ENCODE results near the gene AKAP14. TPM values are rescaled to one million over a fixed set of nuclear protein-coding genes. Genes with fewer than 3 reads are reported as not detected.

The AKAP14 gene
- polyA plus RNA-seq (2013), result not detected

DNA sequence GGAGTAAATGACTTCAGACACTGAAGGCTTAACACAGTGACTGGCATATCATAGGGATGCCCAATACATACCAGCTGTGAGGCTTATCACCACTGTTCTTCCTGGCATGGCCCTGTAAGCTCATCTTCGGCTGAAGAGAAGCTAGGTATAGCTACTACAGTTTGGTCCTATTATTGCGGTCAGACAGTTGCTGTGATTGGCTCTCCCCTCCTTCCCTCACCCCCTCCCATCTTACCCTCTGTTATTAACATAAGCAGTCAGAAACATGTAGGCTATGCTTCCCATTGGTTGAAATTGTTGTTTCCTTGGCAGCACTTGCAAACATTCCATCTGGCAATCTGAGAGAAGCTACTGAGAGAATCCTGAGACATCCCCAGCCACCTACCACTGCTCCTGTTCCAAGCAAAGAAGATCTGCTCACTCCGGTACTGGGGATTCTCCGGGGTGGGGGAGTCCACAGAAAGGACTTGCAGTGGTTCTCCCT is at the start of gene AKAP14:
TSS of gene AKAP14 (plus strand) at position 51 of the 484 bp plus-strand sequence. CDS start 7,331 bp downstream, outside the sequence.
- Histone ChIP-seq H3K27ac (ENCODE audit: insufficient read depth in 1 of 2, low read depth in 1 of 2, low read length in 2 of 2, poor library complexity in 1 of 2, severe bottlenecking in 2 of 2) (no peak within 1 kb of the TSS), H3K36me3 (ENCODE audit: control insufficient read depth in 4 of 4, insufficient read depth in 4 of 4, low read length in 3 of 4) (no peaks in the 10 kb centered on the region), H3K4me1 (ENCODE audit: control extremely low read depth in 1 of 4, control insufficient read depth in 4 of 4, insufficient read depth in 4 of 4, low read length in 3 of 4) (peaks cover 0 to 3% (median 0%) of the 10 kb centered on the region in 4 experiments), H3K27me3 (replicated peaks in 2 of 5; ENCODE audit: control insufficient read depth in 4 of 5, insufficient read depth in 5 of 5, low read length in 4 of 5) (no peaks in the 10 kb centered on the region), H3K4me3 (ENCODE audit: control insufficient read depth in 1 of 7, extremely low read depth in 1 of 7, insufficient read depth in 4 of 7, low read depth in 2 of 7, low read length in 6 of 7) (no peak within 1 kb of the TSS), H3K9me3 (ENCODE audit: control extremely low read depth in 1 of 5, control insufficient read depth in 4 of 5, insufficient read depth in 2 of 5, low read depth in 1 of 5, low read length in 4 of 5) (no peaks in the 10 kb centered on the region)
- ChIA-PET CTCF (interaction anchor here (1.3 kb wide), 1 partner anchor 13 kb away, joined by 4 read pairs; no protein-coding TSS in a partner anchor), POLR2A (no interaction called here)
- WGBS (ENCODE audit: insufficient coverage), result 100% methylated on average over 1 of the region's 4 CpGs
- no peak for DNase-seq

GRCh38 chrX:119852382-119853353 is 43.0 kb upstream of the AKAP14 start, which contains the start of gene UPF3B:
Gene UPF3B (minus strand): TSS chrX:119852963. CDS start chrX:119852928, 35 bp downstream.
- Histone ChIP-seq H3K27me3 (replicated peaks in 2 of 5; ENCODE audit: control insufficient read depth in 4 of 5, insufficient read depth in 5 of 5, low read length in 4 of 5) (peaks cover 0 to 10% (median 0%) of the 10 kb centered on the region in 5 experiments), H3K27ac (ENCODE audit: insufficient read depth in 1 of 2, low read depth in 1 of 2, low read length in 2 of 2, poor library complexity in 1 of 2, severe bottlenecking in 2 of 2) (peak within 1 kb of the TSS; percentile 91 to 92), H3K4me1 (ENCODE audit: control extremely low read depth in 1 of 4, control insufficient read depth in 4 of 4, insufficient read depth in 4 of 4, low read length in 3 of 4) (peaks cover 4 to 11% (median 5%) of the 10 kb centered on the region in 4 experiments), H3K9me3 (ENCODE audit: control extremely low read depth in 1 of 5, control insufficient read depth in 4 of 5, insufficient read depth in 2 of 5, low read depth in 1 of 5, low read length in 4 of 5) (no peaks in the 10 kb centered on the region), H3K36me3 (ENCODE audit: control insufficient read depth in 4 of 4, insufficient read depth in 4 of 4, low read length in 3 of 4) (peaks cover 0 to 8% (median 2%) of the 10 kb centered on the region in 4 experiments), H3K4me3 (ENCODE audit: control insufficient read depth in 1 of 7, extremely low read depth in 1 of 7, insufficient read depth in 4 of 7, low read depth in 2 of 7, low read length in 6 of 7) (peak within 1 kb of the TSS; percentile 72 to 91 (median 88))
- 37% methylated on average over 47 of the region's 54 CpGs for WGBS (ENCODE audit: insufficient coverage)
- ChIA-PET CTCF (no interaction called here), POLR2A (interaction anchor here (0.7 to 2.2 kb wide), 4 partner anchors 14 to 61 kb away, joined by 3 to 5 read pairs (median 4); partner anchors contain the start of genes NDUFA1, RNF113A and RPL39)
- DNase-seq, result peak; percentile 97 to 98 (median 98)

DNA sequence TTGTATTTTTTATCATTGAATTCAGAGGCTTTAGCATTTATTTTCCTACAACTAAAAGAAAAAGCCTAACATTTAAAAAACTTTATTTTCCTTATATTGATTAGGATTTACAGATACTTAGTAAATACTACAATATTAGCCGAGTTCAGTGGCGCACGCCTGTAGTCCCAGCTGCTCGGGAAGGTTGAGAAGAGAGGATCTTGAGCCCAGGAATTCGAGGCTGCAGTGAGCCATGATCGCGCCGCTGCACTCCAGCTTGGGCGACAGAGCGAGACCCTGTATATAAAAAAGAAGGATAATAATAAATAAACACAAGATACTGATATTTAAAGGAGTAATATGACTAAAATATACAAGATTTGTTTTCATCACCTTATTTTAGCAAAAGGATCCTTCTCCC is 42.2 kb upstream of the AKAP14 start:
- H3K27ac ChIP-seq (ENCODE audit: insufficient read depth in 1 of 2, low read depth in 1 of 2, low read length in 2 of 2, poor library complexity in 1 of 2, severe bottlenecking in 2 of 2), result peak overlapping the region; percentile 23 to 92
- no peaks in the 10 kb centered on the region for H3K9me3 ChIP-seq (ENCODE audit: control extremely low read depth in 1 of 5, control insufficient read depth in 4 of 5, insufficient read depth in 2 of 5, low read depth in 1 of 5, low read length in 4 of 5)
- peaks cover 0 to 8% (median 2%) of the 10 kb centered on the region in 4 experiments for H3K36me3 ChIP-seq (ENCODE audit: control insufficient read depth in 4 of 4, insufficient read depth in 4 of 4, low read length in 3 of 4)
- DNase-seq, result no peak
- no CpG with 5 or more reads among the region's 10 CpGs for WGBS (ENCODE audit: insufficient coverage)
- POLR2A ChIA-PET, result interaction anchor here (0.7 to 2.2 kb wide), 4 partner anchors 13 to 62 kb away, joined by 3 to 5 read pairs (median 4); partner anchors contain the start of genes NDUFA1, RNF113A and RPL39
- H3K4me3 ChIP-seq (ENCODE audit: control insufficient read depth in 1 of 7, extremely low read depth in 1 of 7, insufficient read depth in 4 of 7, low read depth in 2 of 7, low read length in 6 of 7), result peak overlapping the region in 4 of 7 experiments; percentile 25 to 81 (median 50)
- H3K4me1 ChIP-seq (ENCODE audit: control extremely low read depth in 1 of 4, control insufficient read depth in 4 of 4, insufficient read depth in 4 of 4, low read length in 3 of 4), result peaks cover 4 to 11% (median 5%) of the 10 kb centered on the region in 4 experiments
- peaks cover 0 to 10% (median 0%) of the 10 kb centered on the region in 5 experiments for H3K27me3 ChIP-seq (replicated peaks in 2 of 5; ENCODE audit: control insufficient read depth in 4 of 5, insufficient read depth in 5 of 5, low read length in 4 of 5)
- CTCF ChIA-PET, result no interaction called here

GRCh38 chrX:119870626-119871131 is 25.0 kb upstream of the AKAP14 start:
- peaks cover 0 to 5% (median 0%) of the 10 kb centered on the region in 5 experiments for H3K9me3 ChIP-seq (ENCODE audit: control extremely low read depth in 1 of 5, control insufficient read depth in 4 of 5, insufficient read depth in 2 of 5, low read depth in 1 of 5, low read length in 4 of 5)
- H3K27ac ChIP-seq (ENCODE audit: insufficient read depth in 1 of 2, low read depth in 1 of 2, low read length in 2 of 2, poor library complexity in 1 of 2, severe bottlenecking in 2 of 2), result peak overlapping the region; percentile 85 to 95
- ChIA-PET CTCF (interaction anchor here (1.3 to 2.4 kb wide), 2 partner anchors 9 to 12 kb away, joined by 4 to 7 read pairs; no protein-coding TSS in a partner anchor), POLR2A (interaction anchor here (1.0 to 2.3 kb wide), 4 partner anchors 9 to 79 kb away, joined by 3 to 10 read pairs (median 4); partner anchors contain the start of genes RPL39 and UPF3B)
- H3K36me3 ChIP-seq (ENCODE audit: control insufficient read depth in 4 of 4, insufficient read depth in 4 of 4, low read length in 3 of 4), result no peaks in the 10 kb centered on the region
- peaks cover 0 to 14% (median 10%) of the 10 kb centered on the region in 4 experiments for H3K4me1 ChIP-seq (ENCODE audit: control extremely low read depth in 1 of 4, control insufficient read depth in 4 of 4, insufficient read depth in 4 of 4, low read length in 3 of 4)
- peak overlapping the region; percentile 72 to 93 (median 84) for H3K4me3 ChIP-seq (ENCODE audit: control insufficient read depth in 1 of 7, extremely low read depth in 1 of 7, insufficient read depth in 4 of 7, low read depth in 2 of 7, low read length in 6 of 7)
- 31% methylated on average over 25 of the region's 25 CpGs for WGBS (ENCODE audit: insufficient coverage)
- peaks cover 0 to 10% (median 0%) of the 10 kb centered on the region in 5 experiments for H3K27me3 ChIP-seq (replicated peaks in 2 of 5; ENCODE audit: control insufficient read depth in 4 of 5, insufficient read depth in 5 of 5, low read length in 4 of 5)
- DNase-seq, result peak in 2 of 3 donors; percentile 35 to 48

DNA sequence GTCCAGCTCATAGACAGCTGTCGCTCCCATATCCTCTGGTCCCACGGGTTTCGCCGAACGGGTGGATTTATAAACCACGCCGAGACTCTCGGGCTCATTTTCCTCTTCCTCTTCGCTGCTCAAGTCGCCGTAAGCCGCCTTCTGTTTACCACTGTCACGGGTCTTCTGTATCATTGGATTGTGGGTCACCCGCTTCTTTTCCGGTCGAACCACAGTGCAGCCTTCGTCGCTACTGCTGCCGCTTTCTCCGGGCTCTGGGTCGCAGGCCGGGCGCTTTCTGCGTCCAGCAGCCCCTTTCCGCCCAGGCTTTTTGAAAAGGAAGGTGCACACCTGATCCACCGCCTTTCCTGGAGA is 24.5 kb upstream of the AKAP14 start:
- Histone ChIP-seq H3K36me3 (ENCODE audit: control insufficient read depth in 4 of 4, insufficient read depth in 4 of 4, low read length in 3 of 4) (peaks cover 0 to under 1% (median 0%) of the 10 kb centered on the region in 4 experiments), H3K9me3 (ENCODE audit: control extremely low read depth in 1 of 5, control insufficient read depth in 4 of 5, insufficient read depth in 2 of 5, low read depth in 1 of 5, low read length in 4 of 5) (peaks cover 0 to 5% (median 0%) of the 10 kb centered on the region in 5 experiments), H3K4me3 (ENCODE audit: control insufficient read depth in 1 of 7, extremely low read depth in 1 of 7, insufficient read depth in 4 of 7, low read depth in 2 of 7, low read length in 6 of 7) (peak overlapping the region; percentile 72 to 93 (median 84)), H3K27me3 (replicated peaks in 2 of 5; ENCODE audit: control insufficient read depth in 4 of 5, insufficient read depth in 5 of 5, low read length in 4 of 5) (peaks cover 0 to 10% (median 0%) of the 10 kb centered on the region in 5 experiments), H3K27ac (ENCODE audit: insufficient read depth in 1 of 2, low read depth in 1 of 2, low read length in 2 of 2, poor library complexity in 1 of 2, severe bottlenecking in 2 of 2) (peak overlapping the region; percentile 85 to 95), H3K4me1 (ENCODE audit: control extremely low read depth in 1 of 4, control insufficient read depth in 4 of 4, insufficient read depth in 4 of 4, low read length in 3 of 4) (peaks cover 0 to 14% (median 10%) of the 10 kb centered on the region in 4 experiments)
- 37% methylated on average over 26 of the region's 26 CpGs for WGBS (ENCODE audit: insufficient coverage)
- ChIA-PET CTCF (interaction anchor here (1.3 to 2.4 kb wide), 2 partner anchors 10 to 11 kb away, joined by 4 to 7 read pairs; no protein-coding TSS in a partner anchor), POLR2A (interaction anchor here (1.0 to 2.3 kb wide), 3 partner anchors 9 to 80 kb away, joined by 3 to 10 read pairs (median 4); partner anchors contain the start of gene RPL39)
- DNase-seq, result peak; percentile 34 to 71 (median 57)

DNA sequence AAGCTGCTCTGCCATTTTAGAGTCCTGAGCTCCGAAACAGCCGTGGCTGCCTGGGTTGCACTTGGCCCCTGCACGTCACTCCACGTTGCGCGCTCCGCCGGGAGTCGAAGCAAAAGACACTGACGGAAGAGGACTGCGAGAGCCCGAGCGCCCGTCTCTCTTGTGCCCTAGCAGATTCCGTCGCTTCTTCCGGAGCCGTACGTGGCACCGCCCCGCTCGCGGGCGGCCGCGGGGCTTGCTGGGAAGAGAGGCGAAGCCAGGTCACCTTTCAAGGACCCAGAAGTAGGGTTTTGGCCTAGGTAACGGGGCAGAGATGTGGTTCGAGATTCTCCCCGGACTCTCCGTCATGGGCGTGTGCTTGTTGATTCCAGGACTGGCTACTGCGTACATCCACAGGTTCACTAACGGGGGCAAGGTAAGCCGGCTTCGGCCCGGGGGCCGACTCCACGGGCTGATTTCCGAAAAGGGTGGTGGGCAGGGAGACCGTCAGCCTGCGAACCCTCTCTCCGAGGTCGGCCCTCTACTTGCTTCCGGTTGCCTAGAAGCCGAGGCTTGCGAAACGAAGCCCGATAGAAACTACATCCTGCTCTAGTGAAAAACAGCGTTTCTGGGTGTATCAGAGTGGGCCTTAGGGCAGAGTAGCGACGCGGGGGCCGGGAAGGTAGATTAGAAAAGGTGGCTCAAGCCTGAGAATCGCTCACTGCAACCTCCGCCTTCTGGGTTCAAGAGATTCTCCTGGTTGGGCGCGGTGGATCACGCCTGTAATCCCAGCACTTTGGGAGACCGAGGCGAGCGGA is 23.9 kb upstream of the AKAP14 start, which contains the start of the genes NDUFA1 and RNF113A:
TSS of gene NDUFA1 (plus strand) at position 234 of the 797 bp plus-strand sequence. CDS start at position 314, 80 bp downstream.
TSS of gene RNF113A (minus strand) at position 135 of the 797 bp plus-strand sequence. CDS start at position 15, 120 bp downstream.
- CTCF ChIA-PET, result interaction anchor here (1.3 to 2.4 kb wide), 2 partner anchors 10 to 11 kb away, joined by 4 to 7 read pairs; no protein-coding TSS in a partner anchor
- WGBS (ENCODE audit: insufficient coverage), result 41% methylated on average over 59 of the region's 62 CpGs

More for the DNA sequence above, 23.9 kb upstream of the AKAP14 start, which contains the start of the genes NDUFA1 and RNF113A:
- H3K9me3 ChIP-seq (ENCODE audit: control extremely low read depth in 1 of 5, control insufficient read depth in 4 of 5, insufficient read depth in 2 of 5, low read depth in 1 of 5, low read length in 4 of 5), result peaks cover 0 to 5% (median 0%) of the 10 kb centered on the region in 5 experiments
- peak; percentile 82 to 94 (median 91) for DNase-seq
- H3K27ac ChIP-seq (ENCODE audit: insufficient read depth in 1 of 2, low read depth in 1 of 2, low read length in 2 of 2, poor library complexity in 1 of 2, severe bottlenecking in 2 of 2), result peak within 1 kb of the TSS; percentile 85 to 95
- POLR2A ChIA-PET, result interaction anchor here (1.0 to 2.3 kb wide), 2 partner anchors 19 to 80 kb away, joined by 3 to 10 read pairs; partner anchors contain the start of gene RPL39
- H3K4me3 ChIP-seq (ENCODE audit: control insufficient read depth in 1 of 7, extremely low read depth in 1 of 7, insufficient read depth in 4 of 7, low read depth in 2 of 7, low read length in 6 of 7), result peak within 1 kb of the TSS; percentile 72 to 93 (median 84)
- H3K27me3 ChIP-seq (replicated peaks in 2 of 5; ENCODE audit: control insufficient read depth in 4 of 5, insufficient read depth in 5 of 5, low read length in 4 of 5), result peaks cover 0 to 10% (median 0%) of the 10 kb centered on the region in 5 experiments
- peaks cover 0 to 4% (median 0%) of the 10 kb centered on the region in 4 experiments for H3K36me3 ChIP-seq (ENCODE audit: control insufficient read depth in 4 of 4, insufficient read depth in 4 of 4, low read length in 3 of 4)
- H3K4me1 ChIP-seq (ENCODE audit: control extremely low read depth in 1 of 4, control insufficient read depth in 4 of 4, insufficient read depth in 4 of 4, low read length in 3 of 4), result peaks cover 0 to 14% (median 10%) of the 10 kb centered on the region in 4 experiments

Measured in common myeloid progenitor, CD34-positive (primary cell).